Activated CD4-positive, alpha-beta T cell treated with anti-CD3 and anti-CD28 coated beads, Interleukin-2, amount 50 U/mL, for 4 hours (primary cell): Measurements from ENCODE around the gene PIP5KL1.
A peak's percentile ranks its signal among the peaks of the same experiment; 100 is the strongest.

ENCODE experiments used
- DNase-seq, 2 experiments: peaks; one replicate each; pipeline ENCODE4 v3.0.0-alpha.2; 2020

Gene PIP5KL1

DNA sequence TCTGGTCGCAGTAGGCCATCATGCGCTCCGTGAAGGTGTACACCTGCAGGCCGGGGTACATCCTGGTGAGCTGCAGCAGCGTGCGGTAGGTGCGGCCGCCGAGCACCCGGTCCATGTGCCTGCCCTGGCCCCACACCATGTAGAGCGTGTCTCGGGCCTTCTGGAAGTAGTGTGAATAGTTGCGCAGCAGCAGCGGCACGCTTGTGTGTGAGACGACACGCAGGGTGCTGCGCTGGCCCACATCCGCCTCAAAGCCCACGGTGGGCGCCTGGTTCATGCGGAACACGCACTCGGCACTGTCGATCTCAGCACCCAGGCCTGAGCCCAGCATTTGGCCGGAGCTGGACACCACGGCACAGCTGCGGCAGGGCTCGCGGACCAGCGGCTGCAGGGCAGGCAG lies 18.3 kb downstream of the PIP5KL1 start:
- no peak for DNase-seq

DNA sequence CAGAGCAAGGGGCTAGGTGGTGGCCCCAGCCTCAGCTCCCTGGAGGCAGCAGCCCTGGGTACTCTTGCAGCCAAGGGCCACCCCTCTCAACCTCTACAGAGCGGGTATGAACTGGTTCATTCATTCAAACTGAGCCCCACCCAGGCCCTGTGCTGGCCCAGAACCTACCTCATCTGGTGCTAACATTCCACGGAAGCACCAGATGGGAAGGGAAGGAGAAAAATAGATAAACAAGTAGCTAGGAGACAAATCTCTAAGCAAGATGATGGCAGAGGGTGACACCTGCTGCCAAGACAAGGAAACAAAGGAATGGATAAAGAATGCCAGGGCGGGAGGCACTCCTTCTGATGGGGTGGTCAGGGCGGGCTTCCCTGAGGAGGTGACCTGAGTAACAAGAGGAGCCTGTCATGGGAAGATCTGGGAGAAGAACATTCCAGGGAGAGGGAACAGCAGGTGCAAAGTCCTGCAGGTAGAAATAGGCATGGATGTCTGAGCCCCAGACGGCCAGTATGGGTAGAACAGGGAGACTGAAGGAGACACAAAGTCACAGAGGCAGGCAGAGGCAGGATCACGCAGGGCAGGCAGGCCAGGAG lies 19.9 kb downstream of the PIP5KL1 start:
- DNase-seq: no peak

GRCh38 chr9:127909839-127910273 lies 20.7 kb downstream of the PIP5KL1 start:
- no peak for DNase-seq

- no peak for DNase-seq
These were observed 22.0 kb downstream of the PIP5KL1 start for GRCh38 chr9:127908660-127908926.

DNA sequence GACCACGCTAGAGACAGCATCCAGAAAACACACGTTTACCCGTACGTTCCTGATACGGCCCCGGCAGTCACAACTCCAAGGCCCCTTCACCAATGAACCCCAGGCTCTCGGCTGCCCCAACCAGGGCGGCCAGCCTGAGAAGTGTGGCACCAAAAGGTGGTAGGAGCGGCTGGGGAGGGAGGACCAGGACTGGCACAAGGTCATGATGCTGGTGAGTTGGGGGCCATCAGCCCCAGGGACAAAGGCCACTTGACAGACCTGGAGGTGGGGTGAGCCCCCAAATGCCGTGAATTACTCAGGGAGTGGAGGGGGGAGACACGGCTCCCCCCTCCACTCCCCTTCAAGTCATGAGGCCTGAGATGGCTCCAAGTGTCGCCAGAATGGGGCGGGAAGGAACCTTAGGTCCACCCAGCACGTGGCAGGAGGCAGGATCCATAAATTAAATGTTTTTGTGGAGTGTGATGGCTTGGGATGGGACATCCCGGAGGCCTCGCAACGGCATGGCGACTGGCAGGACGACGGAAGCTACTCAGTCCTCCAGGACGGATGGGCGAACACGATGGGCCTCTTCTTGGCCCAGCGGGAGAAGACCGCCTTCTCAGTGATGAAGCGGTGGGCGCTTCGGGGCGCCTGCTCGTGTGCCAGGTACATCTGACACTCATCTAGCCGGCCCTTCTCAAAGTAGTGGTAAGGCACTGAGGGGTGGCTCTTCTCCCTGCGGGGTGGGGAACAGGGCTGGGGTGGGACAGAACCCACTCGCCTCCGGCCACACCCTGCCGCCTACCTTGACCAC lies 22.5 kb downstream of the PIP5KL1 start:
- no peak for DNase-seq

- DNase-seq: peak; percentile 57 to 65
These were observed 24.8 kb downstream of the PIP5KL1 start for GRCh38 chr9:127905788-127906191.

GRCh38 chr9:127905004-127905728 lies 25.4 kb downstream of the PIP5KL1 start:
- peak; percentile 51 to 52 for DNase-seq

GRCh38 chr9:127904561-127905003 lies 26.0 kb downstream of the PIP5KL1 start:
- DNase-seq: no peak

DNA sequence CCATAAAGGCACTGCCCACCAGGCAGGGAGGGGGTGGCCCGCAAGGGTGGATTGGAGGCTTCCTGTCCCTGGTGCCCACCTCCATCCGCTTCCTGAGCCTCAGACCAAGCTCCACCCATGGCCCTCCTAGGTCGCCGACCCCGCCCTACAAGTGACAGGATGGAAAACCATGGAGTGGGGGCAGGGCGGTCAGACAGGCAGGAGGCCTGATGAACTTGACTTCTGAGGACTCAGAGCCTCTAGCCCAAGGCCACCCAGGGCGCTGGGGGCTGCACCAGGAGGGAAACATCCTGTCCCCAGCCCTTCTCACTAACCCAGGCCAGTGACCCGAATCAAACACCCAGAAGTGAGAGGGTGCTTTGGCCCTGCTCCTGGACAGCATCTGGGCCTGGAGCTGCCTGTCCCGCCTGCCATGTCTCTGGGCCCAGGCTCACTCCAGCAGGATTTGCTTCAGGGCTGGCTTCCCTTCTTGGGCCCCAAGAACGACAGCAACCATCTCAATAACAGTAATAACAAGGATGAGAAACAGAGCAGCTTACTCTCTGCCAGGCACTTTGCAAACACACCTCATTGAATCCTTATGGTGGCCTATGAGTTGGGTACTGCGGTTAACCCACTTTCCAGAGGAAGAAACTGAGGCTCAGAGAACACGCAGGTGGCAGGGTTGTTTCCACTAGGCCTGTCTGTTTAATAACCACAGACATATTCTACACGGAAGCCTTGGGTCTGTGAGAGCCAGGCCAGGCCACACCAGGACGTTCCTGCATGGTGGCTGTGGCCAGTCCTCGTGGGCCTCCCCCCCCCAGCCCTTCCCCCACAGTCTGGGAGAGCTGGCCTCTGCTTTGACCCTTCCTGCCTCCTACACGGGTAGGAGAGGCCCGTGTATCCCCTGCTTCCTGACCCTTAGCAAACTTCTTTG lies 26.8 kb downstream of the PIP5KL1 start:
- DNase-seq: peak; percentile 42 to 43

- peak; percentile 49 to 57 for DNase-seq
These were observed 31.2 kb downstream of the PIP5KL1 start, which contains the start of gene ST6GALNAC6 for GRCh38 chr9:127899128-127899943. Gene ST6GALNAC6, minus strand, starts transcription at chr9:127899603. Its CDS starts 1,622 bp downstream, at chr9:127897981.

DNA sequence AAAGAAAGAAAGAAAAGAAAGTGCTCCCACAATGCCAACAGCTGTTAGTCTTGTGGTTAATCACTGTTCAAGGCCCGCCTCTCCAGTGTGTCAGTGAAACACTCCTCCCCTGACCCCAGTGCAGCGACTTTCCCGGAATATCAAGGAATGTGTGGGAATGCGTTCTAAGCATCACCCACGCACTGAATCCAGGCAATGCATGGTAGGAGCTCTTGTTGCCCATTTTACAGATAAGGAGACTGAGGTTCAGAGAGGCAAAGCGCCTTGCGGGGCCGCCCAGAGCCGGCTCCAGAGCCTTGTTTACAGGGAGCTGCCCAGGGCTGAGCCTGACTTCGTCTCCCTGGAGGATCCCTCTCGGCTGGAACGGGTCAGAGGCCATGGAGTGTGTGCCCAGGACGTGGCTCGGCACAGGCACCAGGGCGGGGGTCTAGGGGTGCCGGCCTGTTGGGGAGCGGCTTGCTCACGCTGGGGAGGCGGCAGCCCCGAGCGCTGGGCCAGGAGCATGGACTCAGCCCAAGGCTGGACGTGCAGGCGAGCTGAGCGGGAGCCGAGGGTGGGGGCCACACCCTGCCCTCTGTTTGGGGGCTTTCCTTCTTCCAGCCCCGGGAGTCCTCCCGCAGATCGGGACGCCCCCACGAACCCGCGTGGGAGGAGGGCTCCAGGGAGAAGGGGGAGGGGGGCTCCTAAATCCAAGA lies 32.0 kb downstream of the PIP5KL1 start:
- DNase-seq: no peak

DNA sequence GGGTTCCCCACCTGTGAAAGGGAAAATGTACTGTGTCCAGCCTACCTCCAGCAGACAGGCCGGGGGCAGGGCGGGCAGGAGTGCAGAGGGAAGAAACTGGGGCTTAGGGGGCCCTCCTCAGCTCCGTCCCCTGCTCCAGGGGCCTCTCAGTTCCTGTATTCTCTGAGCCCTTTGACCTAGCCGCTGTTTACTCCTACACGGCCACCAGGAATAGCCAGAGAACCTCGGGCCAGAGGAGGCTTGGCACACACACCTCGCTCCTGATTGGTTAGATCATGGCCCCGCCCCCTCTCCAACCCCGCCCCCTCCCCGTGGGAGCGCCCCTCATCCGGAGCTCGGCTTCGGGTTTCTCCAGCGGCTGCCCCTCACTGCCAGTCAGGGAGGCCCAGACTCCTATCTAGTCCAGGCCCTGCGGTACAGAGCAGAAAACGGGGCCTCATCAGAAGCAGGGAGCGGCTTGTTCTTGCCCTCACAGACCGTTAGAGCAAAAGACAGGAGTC lies 33.3 kb downstream of the PIP5KL1 start:
- no peak for DNase-seq

GRCh38 chr9:127896395-127897192 lies 34.0 kb downstream of the PIP5KL1 start:
- DNase-seq: no peak

GRCh38 chr9:127895811-127896210 lies 34.8 kb downstream of the PIP5KL1 start:
- DNase-seq: no peak

DNA sequence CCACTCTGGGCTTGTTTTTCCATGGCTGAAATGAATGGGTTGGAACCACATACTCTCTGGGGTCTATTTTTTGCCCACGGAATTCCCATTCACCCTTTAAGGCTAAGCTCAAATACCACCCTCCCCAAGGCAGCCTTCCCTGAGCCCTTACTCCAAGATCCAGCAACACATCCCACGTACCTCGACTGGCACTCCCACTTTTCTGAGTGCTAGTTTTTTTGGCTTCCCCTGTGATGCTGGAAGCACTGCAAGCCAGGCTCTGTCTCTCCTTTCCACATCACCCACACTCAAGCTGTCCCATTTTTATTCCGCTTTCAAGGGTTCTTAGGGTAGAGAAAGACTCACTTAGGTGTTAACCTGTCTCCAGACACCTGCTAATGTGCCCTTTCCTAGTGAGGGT lies 37.2 kb downstream of the PIP5KL1 start:
- DNase-seq: no peak

DNA sequence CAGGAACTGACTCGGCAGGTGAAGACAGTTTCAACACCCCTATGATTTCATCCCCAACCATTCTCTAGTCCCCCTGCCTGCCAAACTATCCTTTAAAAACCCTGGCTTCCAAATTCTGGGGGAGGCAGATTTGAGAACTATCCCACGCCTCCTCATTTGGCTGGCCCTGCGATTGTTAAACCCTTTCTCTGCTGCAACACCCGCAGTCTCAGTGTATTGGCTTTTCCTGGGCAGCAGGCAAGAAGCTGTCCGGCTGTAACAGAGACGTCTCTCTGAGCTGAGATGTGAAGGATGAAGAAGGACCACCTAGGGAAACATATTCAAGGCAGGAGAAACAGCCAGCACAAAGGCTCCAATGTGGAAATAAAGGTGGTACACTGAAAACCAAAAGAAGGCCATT lies 37.7 kb downstream of the PIP5KL1 start:
- DNase-seq: no peak

DNA sequence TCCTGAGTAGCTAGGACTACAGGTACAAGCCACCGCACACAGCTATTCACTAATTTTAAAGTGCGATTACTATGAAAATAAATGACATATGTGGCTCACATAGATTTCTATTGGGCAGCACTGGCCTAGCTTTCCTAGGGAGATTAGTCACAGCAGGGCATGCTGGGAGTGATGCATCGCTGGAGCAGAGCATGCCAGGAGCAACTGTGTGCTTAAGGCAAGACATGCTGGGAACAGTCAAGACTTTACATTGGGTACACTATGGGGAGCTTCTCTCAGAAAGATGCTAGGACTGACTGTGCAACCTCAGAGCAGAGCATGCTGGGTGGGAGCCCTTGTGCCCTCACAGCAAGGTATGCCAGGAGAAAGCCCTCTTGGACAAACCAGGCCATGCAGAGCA lies 40.5 kb downstream of the PIP5KL1 start:
- no peak for DNase-seq

- DNase-seq: no peak
These were observed 42.8 kb downstream of the PIP5KL1 start for GRCh38 chr9:127887792-127888191.

DNA sequence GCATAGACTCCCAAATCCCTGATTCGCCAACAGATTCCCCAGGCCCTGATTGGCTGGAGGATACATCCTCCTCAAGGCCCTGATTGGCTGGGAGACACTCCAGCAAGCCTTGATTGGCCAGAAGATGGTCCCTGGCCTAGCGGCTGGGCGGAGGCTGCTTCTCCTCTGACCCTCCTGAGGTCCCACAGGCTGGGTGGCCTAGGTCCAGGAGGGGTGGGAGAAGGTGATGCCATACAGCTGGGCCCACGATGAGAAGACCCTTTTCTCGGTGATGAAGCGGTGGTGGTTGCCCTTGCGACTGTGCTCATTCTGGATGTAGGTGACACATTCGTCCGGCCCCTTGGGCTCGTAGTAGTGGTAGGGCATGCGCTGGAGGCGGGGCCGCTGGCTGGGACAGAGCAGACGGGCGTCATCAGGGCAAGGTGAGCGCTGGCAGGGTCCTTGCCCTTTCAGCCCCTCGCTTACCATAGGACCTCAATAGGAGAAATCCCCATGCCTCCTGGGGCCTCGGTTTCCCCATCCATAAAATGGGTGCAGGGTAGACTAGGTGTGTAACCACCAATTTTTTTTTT lies 44.1 kb downstream of the PIP5KL1 start:
- no peak for DNase-seq
